ENCODE data around the gene SAG.

SAG gene

GRCh38 chr2:233358335-233358734, 50.7 kb downstream of the SAG start:
- H3K79me1 ChIP-seq (replicated peaks; ENCODE audit: low read length, poor library complexity, severe bottlenecking): peaks cover 46% of the 10 kb centered on the region
- no peak overlapping the region for H3K27ac ChIP-seq (ENCODE audit: low read length, poor library complexity, severe bottlenecking)
- H3K4me1 ChIP-seq (ENCODE audit: control insufficient read depth, insufficient read depth, low read depth, low read length): peaks cover 9% of the 10 kb centered on the region
- no peak overlapping the region for H3K4ac ChIP-seq (ENCODE audit: low read depth in 1 of 2, low read length in 2 of 2)
- H2BK5ac ChIP-seq (ENCODE audit: low read depth, low read length, poor library complexity, severe bottlenecking): no peak overlapping the region
- H3K9me3 ChIP-seq (ENCODE audit: control insufficient read depth, low read length): no peaks in the 10 kb centered on the region
- H3K27me3 ChIP-seq (ENCODE audit: control insufficient read depth in 1 of 2, insufficient read depth in 1 of 2, low read length in 2 of 2): no peaks in the 10 kb centered on the region
- 83% methylated on average over 1 of the region's 4 CpGs for WGBS
- no peak overlapping the region for H3K23ac ChIP-seq (ENCODE audit: low read length in 2 of 2)
- no peak overlapping the region for H3K9ac ChIP-seq (ENCODE audit: low read length)
- H3K18ac ChIP-seq (ENCODE audit: low read depth in 1 of 2, low read length in 2 of 2): no peak overlapping the region
- no peak overlapping the region for H3K4me2 ChIP-seq (ENCODE audit: low read length, poor library complexity, severe bottlenecking)
- H2BK15ac ChIP-seq (ENCODE audit: low read depth, poor library complexity, severe bottlenecking): no peak overlapping the region
- no peak overlapping the region for H2BK12ac ChIP-seq (ENCODE audit: low read length in 2 of 2)
- no peak overlapping the region for H2AFZ ChIP-seq (ENCODE audit: low read depth, low read length)
- no peak overlapping the region for H3K4me3 ChIP-seq (ENCODE audit: insufficient read depth in 1 of 2, low read depth in 1 of 2, low read length in 2 of 2)
- H4K91ac ChIP-seq (ENCODE audit: low read length): no peak overlapping the region
- no peak overlapping the region for H3K14ac ChIP-seq (ENCODE audit: low read length in 2 of 2)
- no peak for DNase-seq
- no peak overlapping the region for H2AK5ac ChIP-seq (ENCODE audit: low read length, severe bottlenecking)
- H4K8ac ChIP-seq (ENCODE audit: low read length): no peak overlapping the region
- no peaks in the 10 kb centered on the region for H3K36me3 ChIP-seq (ENCODE audit: control insufficient read depth in 1 of 2, insufficient read depth in 2 of 2, low read depth in 1 of 2, low read length in 2 of 2)
- H2BK120ac ChIP-seq (ENCODE audit: low read depth, low read length): no peak overlapping the region

- no peak overlapping the region for H2BK5ac ChIP-seq (ENCODE audit: low read depth, low read length, poor library complexity, severe bottlenecking)
- no peak overlapping the region for H3K27ac ChIP-seq (ENCODE audit: low read length, poor library complexity, severe bottlenecking)
- H3K18ac ChIP-seq (ENCODE audit: low read depth in 1 of 2, low read length in 2 of 2): no peak overlapping the region
- H3K36me3 ChIP-seq (ENCODE audit: control insufficient read depth in 1 of 2, insufficient read depth in 2 of 2, low read depth in 1 of 2, low read length in 2 of 2): peaks cover 0 to 2% of the 10 kb centered on the region in 2 experiments
- DNase-seq: no peak
- no peak overlapping the region for H4K8ac ChIP-seq (ENCODE audit: low read length)
- no peak overlapping the region for H3K9ac ChIP-seq (ENCODE audit: low read length)
- H3K4ac ChIP-seq (ENCODE audit: low read depth in 1 of 2, low read length in 2 of 2): no peak overlapping the region
- H2BK15ac ChIP-seq (ENCODE audit: low read depth, poor library complexity, severe bottlenecking): no peak overlapping the region
- peaks cover 4% of the 10 kb centered on the region for H3K4me1 ChIP-seq (ENCODE audit: control insufficient read depth, insufficient read depth, low read depth, low read length)
- no peak overlapping the region for H2BK12ac ChIP-seq (ENCODE audit: low read length in 2 of 2)
- H3K27me3 ChIP-seq (ENCODE audit: control insufficient read depth in 1 of 2, insufficient read depth in 1 of 2, low read length in 2 of 2): no peaks in the 10 kb centered on the region
- H3K9me3 ChIP-seq (ENCODE audit: control insufficient read depth, low read length): no peaks in the 10 kb centered on the region
- no peak overlapping the region for H3K14ac ChIP-seq (ENCODE audit: low read length in 2 of 2)
- no peak overlapping the region for H2AFZ ChIP-seq (ENCODE audit: low read depth, low read length)
- H3K4me2 ChIP-seq (ENCODE audit: low read length, poor library complexity, severe bottlenecking): no peak overlapping the region
- no peak overlapping the region for H4K91ac ChIP-seq (ENCODE audit: low read length)
- WGBS: 94% methylated on average over 4 of the region's 6 CpGs
- H3K79me1 ChIP-seq (replicated peaks; ENCODE audit: low read length, poor library complexity, severe bottlenecking): peaks cover 47% of the 10 kb centered on the region
- no peak overlapping the region for H2AK5ac ChIP-seq (ENCODE audit: low read length, severe bottlenecking)
- H3K4me3 ChIP-seq (ENCODE audit: insufficient read depth in 1 of 2, low read depth in 1 of 2, low read length in 2 of 2): no peak overlapping the region
- no peak overlapping the region for H3K23ac ChIP-seq (ENCODE audit: low read length in 2 of 2)
- H2BK120ac ChIP-seq (ENCODE audit: low read depth, low read length): no peak overlapping the region
Observed at GRCh38 chr2:233358947-233359346, 51.3 kb downstream of the SAG start.

- no peak for DNase-seq
Observed at GRCh38 chr2:233359823-233360222, 52.2 kb downstream of the SAG start.

GRCh38 chr2:233360771-233361176, 53.2 kb downstream of the SAG start:
- Histone ChIP-seq H2BK12ac (ENCODE audit: low read length in 2 of 2) (no peak overlapping the region), H3K9ac (ENCODE audit: low read length) (no peak overlapping the region), H3K14ac (ENCODE audit: low read length in 2 of 2) (no peak overlapping the region), H3K9me3 (ENCODE audit: control insufficient read depth, low read length) (no peaks in the 10 kb centered on the region), H2BK15ac (ENCODE audit: low read depth, poor library complexity, severe bottlenecking) (no peak overlapping the region), H2AFZ (ENCODE audit: low read depth, low read length) (no peak overlapping the region), H2BK5ac (ENCODE audit: low read depth, low read length, poor library complexity, severe bottlenecking) (no peak overlapping the region), H3K4me1 (ENCODE audit: control insufficient read depth, insufficient read depth, low read depth, low read length) (no peaks in the 10 kb centered on the region), H3K4ac (ENCODE audit: low read depth in 1 of 2, low read length in 2 of 2) (no peak overlapping the region), H3K18ac (ENCODE audit: low read depth in 1 of 2, low read length in 2 of 2) (no peak overlapping the region), H4K8ac (ENCODE audit: low read length) (peak overlapping the region; percentile 41), H3K36me3 (ENCODE audit: control insufficient read depth in 1 of 2, insufficient read depth in 2 of 2, low read depth in 1 of 2, low read length in 2 of 2) (peaks cover 0 to 2% of the 10 kb centered on the region in 2 experiments), H2BK120ac (ENCODE audit: low read depth, low read length) (no peak overlapping the region), H3K27me3 (ENCODE audit: control insufficient read depth in 1 of 2, insufficient read depth in 1 of 2, low read length in 2 of 2) (no peaks in the 10 kb centered on the region), H3K4me2 (ENCODE audit: low read length, poor library complexity, severe bottlenecking) (peak overlapping the region; percentile 9), H2AK5ac (ENCODE audit: low read length, severe bottlenecking) (no peak overlapping the region), H3K23ac (ENCODE audit: low read length in 2 of 2) (no peak overlapping the region), H3K4me3 (ENCODE audit: insufficient read depth in 1 of 2, low read depth in 1 of 2, low read length in 2 of 2) (no peak overlapping the region), H3K79me1 (replicated peaks; ENCODE audit: low read length, poor library complexity, severe bottlenecking) (peaks cover 40% of the 10 kb centered on the region), H3K27ac (ENCODE audit: low read length, poor library complexity, severe bottlenecking) (no peak overlapping the region), H4K91ac (ENCODE audit: low read length) (peak overlapping the region; percentile 68)
- WGBS: 46% methylated on average over 4 of the region's 4 CpGs
- DNase-seq: no peak

More at GRCh38 chr2:233359823-233360222, 52.2 kb downstream of the SAG start:
- Histone ChIP-seq H3K4me2 (ENCODE audit: low read length, poor library complexity, severe bottlenecking) (no peak overlapping the region), H2BK15ac (ENCODE audit: low read depth, poor library complexity, severe bottlenecking) (no peak overlapping the region), H3K14ac (ENCODE audit: low read length in 2 of 2) (no peak overlapping the region), H4K91ac (ENCODE audit: low read length) (no peak overlapping the region), H3K4me3 (ENCODE audit: insufficient read depth in 1 of 2, low read depth in 1 of 2, low read length in 2 of 2) (no peak overlapping the region), H3K9ac (ENCODE audit: low read length) (no peak overlapping the region), H3K36me3 (ENCODE audit: control insufficient read depth in 1 of 2, insufficient read depth in 2 of 2, low read depth in 1 of 2, low read length in 2 of 2) (peaks cover 0 to 2% of the 10 kb centered on the region in 2 experiments), H3K79me1 (replicated peaks; ENCODE audit: low read length, poor library complexity, severe bottlenecking) (peaks cover 47% of the 10 kb centered on the region), H2AK5ac (ENCODE audit: low read length, severe bottlenecking) (no peak overlapping the region), H2BK120ac (ENCODE audit: low read depth, low read length) (no peak overlapping the region), H3K27me3 (ENCODE audit: control insufficient read depth in 1 of 2, insufficient read depth in 1 of 2, low read length in 2 of 2) (no peaks in the 10 kb centered on the region), H3K9me3 (ENCODE audit: control insufficient read depth, low read length) (no peaks in the 10 kb centered on the region), H3K4ac (ENCODE audit: low read depth in 1 of 2, low read length in 2 of 2) (no peak overlapping the region), H3K4me1 (ENCODE audit: control insufficient read depth, insufficient read depth, low read depth, low read length) (peaks cover 3% of the 10 kb centered on the region), H3K18ac (ENCODE audit: low read depth in 1 of 2, low read length in 2 of 2) (no peak overlapping the region), H2BK5ac (ENCODE audit: low read depth, low read length, poor library complexity, severe bottlenecking) (no peak overlapping the region), H2AFZ (ENCODE audit: low read depth, low read length) (no peak overlapping the region), H3K23ac (ENCODE audit: low read length in 2 of 2) (no peak overlapping the region), H4K8ac (ENCODE audit: low read length) (no peak overlapping the region), H2BK12ac (ENCODE audit: low read length in 2 of 2) (no peak overlapping the region), H3K27ac (ENCODE audit: low read length, poor library complexity, severe bottlenecking) (no peak overlapping the region)
- 92% methylated on average over 2 of the region's 3 CpGs for WGBS

Data from mesenchymal stem cell (in vitro differentiated cells and primary cell).